Activated B cell treated with CpG ODN at 0.5 μM for 24 hours (primary cell): ENCODE data around the gene CAPN6. TPM values are rescaled to one million over a fixed set of nuclear protein-coding genes. Genes with fewer than 3 reads are reported as not detected.

Source experiments
- ATAC-seq: fragments of 200-7000 bp; cut with Tn5 transposase; one replicate; pipeline ENCODE4 v1.10.0; 2021; ENCODE audit warnings: low read depth, mild to moderate bottlenecking, moderate library complexity
- CTCF ChIA-PET: fragments of 350-600 bp; sonication (Branson Sonifier 250); formaldehyde crosslinking; loops from one replicate; lab custom pipeline; 2021; ENCODE audit warnings: antibody characterized with exemption; lab: Charles Lee
- POLR2A ChIA-PET: fragments of 350-600 bp; sonication (Branson Sonifier 250); formaldehyde crosslinking; loops from one replicate; lab custom pipeline; 2021; ENCODE audit warnings: antibody characterized with exemption; lab: Charles Lee
- DNase-seq: peaks from one replicate; pipeline ENCODE4 v3.0.0; 2022
- H3K27ac Mint-ChIP-seq: one replicate; pipeline ENCODE4 v1.8.0; 2020; ENCODE audit warnings: mixed read lengths
- H3K27me3 Mint-ChIP-seq: one replicate; pipeline ENCODE4 v1.8.0; 2021; ENCODE audit warnings: mixed read lengths
- H3K36me3 Mint-ChIP-seq: one replicate; pipeline ENCODE4 v1.8.0; 2021; ENCODE audit warnings: low read depth, mixed read lengths
- H3K4me1 Mint-ChIP-seq: one replicate; pipeline ENCODE4 v1.8.0; 2021; ENCODE audit warnings: mixed read lengths
- H3K4me3 Mint-ChIP-seq: one replicate; pipeline ENCODE4 v1.8.0; 2020; ENCODE audit warnings: mild to moderate bottlenecking, mixed read lengths
- H3K9me3 Mint-ChIP-seq: one replicate; pipeline ENCODE4 v1.8.0; 2020; ENCODE audit warnings: mixed read lengths
- CTCF ChIP-seq: fragments of 200-600 bp; IDR thresholded peaks from one replicate; pipeline ENCODE4 v1.8.0; 2022; ENCODE audit warnings: antibody characterized with exemption, mild to moderate bottlenecking
- intact Hi-C: fragments of 100-400 bp; cut with micrococcal nuclease; formaldehyde crosslinking; loops from one replicate; pipeline ENCODE4 v1.15.1; 2024
- total RNA-seq: library from RNA; stranded (reverse); gene quantifications from 2 replicates; pipeline ENCODE4 v1.2.3, GENCODE V29; 2022

The CAPN6 gene
- not detected in 2 replicates for total RNA-seq

GRCh38 chrX:111270339-111270738 is at the start of gene CAPN6:
TSS of gene CAPN6 (minus strand) at chrX:111270483. CDS start at chrX:111263936, 6,547 bp downstream.
- intact Hi-C loops: no loop called here
- no peaks in the 10 kb centered on the region for H3K9me3 Mint-ChIP-seq
- no peaks in the 10 kb centered on the region for H3K4me1 Mint-ChIP-seq
- no peak within 1 kb of the TSS for H3K4me3 Mint-ChIP-seq
- TF ChIP-seq CTCF: no peak
- ChIA-PET POLR2A (no interaction called here), CTCF (no interaction called here)
- no peak within 1 kb of the TSS for H3K27ac Mint-ChIP-seq
- ATAC-seq: no peak
- H3K36me3 Mint-ChIP-seq: no peaks in the 10 kb centered on the region
- no peak for DNase-seq
- H3K27me3 Mint-ChIP-seq: no peaks in the 10 kb centered on the region

GRCh38 chrX:111319451-111319850 is 49.2 kb upstream of the CAPN6 start:
- intact Hi-C loops: no loop called here
- Mint-ChIP-seq H3K4me3 (no peak overlapping the region), H3K36me3 (no peaks in the 10 kb centered on the region), H3K27me3 (no peaks in the 10 kb centered on the region), H3K9me3 (no peaks in the 10 kb centered on the region), H3K27ac (no peak overlapping the region), H3K4me1 (no peaks in the 10 kb centered on the region)
- DNase-seq (no peak), ATAC-seq (no peak)
- no peak for TF ChIP-seq CTCF
- ChIA-PET POLR2A (no interaction called here), CTCF (no interaction called here)

- peaks cover 2% of the 10 kb centered on the region for H3K9me3 Mint-ChIP-seq
- ChIA-PET POLR2A (no interaction called here), CTCF (no interaction called here)
- H3K27ac Mint-ChIP-seq: no peak overlapping the region
- no peak for ATAC-seq
- no peaks in the 10 kb centered on the region for H3K36me3 Mint-ChIP-seq
- no peak for TF ChIP-seq CTCF
- H3K27me3 Mint-ChIP-seq: no peaks in the 10 kb centered on the region
- no peak overlapping the region for H3K4me3 Mint-ChIP-seq
- no peaks in the 10 kb centered on the region for H3K4me1 Mint-ChIP-seq
- intact Hi-C loops: no loop called here
- DNase-seq: no peak
Measured at GRCh38 chrX:111318901-111319300, 48.6 kb upstream of the CAPN6 start.

GRCh38 chrX:111309083-111309482 is 38.8 kb upstream of the CAPN6 start:
- ATAC-seq: no peak

GRCh38 chrX:111308039-111308438 is 37.8 kb upstream of the CAPN6 start:
- ATAC-seq (no peak), DNase-seq (no peak)
- Mint-ChIP-seq H3K4me3 (no peak overlapping the region), H3K27ac (no peak overlapping the region), H3K27me3 (no peaks in the 10 kb centered on the region), H3K9me3 (no peaks in the 10 kb centered on the region), H3K36me3 (no peaks in the 10 kb centered on the region), H3K4me1 (no peaks in the 10 kb centered on the region)
- ChIA-PET POLR2A (no interaction called here), CTCF (no interaction called here)
- intact Hi-C loops: no loop called here
- TF ChIP-seq CTCF: no peak

More at GRCh38 chrX:111309083-111309482, 38.8 kb upstream of the CAPN6 start:
- Mint-ChIP-seq H3K27ac (no peak overlapping the region), H3K9me3 (no peaks in the 10 kb centered on the region), H3K27me3 (no peaks in the 10 kb centered on the region), H3K36me3 (no peaks in the 10 kb centered on the region), H3K4me3 (no peak overlapping the region), H3K4me1 (no peaks in the 10 kb centered on the region)
- intact Hi-C loops: no loop called here
- TF ChIP-seq CTCF: no peak
- ChIA-PET POLR2A (no interaction called here), CTCF (no interaction called here)
- DNase-seq: no peak
